Measurements from ENCODE around the gene GTF2H4.
A peak's percentile ranks its signal among the peaks of the same experiment; 100 is the strongest.

The GTF2H4 gene

DNA sequence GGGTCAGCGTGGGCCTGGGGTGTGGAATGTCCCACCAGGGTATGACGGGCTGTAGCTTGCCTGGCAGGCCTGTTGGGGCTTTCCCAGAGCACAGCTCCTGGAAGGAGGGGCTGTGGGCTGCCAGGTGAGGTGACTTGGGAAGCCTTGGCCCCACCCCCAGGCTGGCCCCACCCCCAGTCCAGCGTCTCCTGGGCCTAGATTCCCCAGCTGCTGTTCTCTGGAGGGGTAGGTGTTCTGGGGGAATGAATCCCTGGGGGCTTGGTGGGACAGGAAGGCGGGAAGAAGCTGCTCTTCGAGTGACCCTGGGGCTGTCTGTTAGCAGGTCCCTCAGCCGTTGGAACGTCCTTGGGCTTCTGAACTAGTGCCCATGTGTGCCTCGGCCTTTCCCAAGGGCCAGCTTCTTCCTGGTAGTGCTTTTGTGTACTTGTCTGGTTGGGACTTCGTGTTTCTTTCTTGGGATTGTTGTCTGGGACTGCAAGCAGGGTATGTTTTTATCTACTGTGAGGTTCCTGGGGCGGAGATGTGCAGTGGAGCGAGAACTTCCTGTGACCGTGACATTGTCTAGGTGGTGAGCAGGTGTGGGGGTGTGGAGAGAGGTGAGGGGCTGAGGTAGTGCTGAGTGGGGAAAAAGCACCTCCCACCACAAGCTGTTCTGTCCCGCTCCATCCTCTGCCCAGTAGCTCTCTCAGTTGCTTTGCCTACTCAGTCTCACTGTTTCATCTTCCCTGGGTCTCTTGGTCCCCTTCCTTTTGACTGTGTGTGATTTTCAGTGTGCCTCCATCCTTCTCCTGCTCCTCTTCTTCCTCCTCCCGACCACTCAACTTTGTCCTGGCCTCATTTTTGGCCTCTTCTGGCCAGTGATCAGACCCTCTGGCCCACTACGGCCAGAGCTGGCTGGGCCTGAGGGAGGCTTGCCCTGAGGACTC is 25.0 kb upstream of the GTF2H4 start:
- DNase-seq = no peak

DNA sequence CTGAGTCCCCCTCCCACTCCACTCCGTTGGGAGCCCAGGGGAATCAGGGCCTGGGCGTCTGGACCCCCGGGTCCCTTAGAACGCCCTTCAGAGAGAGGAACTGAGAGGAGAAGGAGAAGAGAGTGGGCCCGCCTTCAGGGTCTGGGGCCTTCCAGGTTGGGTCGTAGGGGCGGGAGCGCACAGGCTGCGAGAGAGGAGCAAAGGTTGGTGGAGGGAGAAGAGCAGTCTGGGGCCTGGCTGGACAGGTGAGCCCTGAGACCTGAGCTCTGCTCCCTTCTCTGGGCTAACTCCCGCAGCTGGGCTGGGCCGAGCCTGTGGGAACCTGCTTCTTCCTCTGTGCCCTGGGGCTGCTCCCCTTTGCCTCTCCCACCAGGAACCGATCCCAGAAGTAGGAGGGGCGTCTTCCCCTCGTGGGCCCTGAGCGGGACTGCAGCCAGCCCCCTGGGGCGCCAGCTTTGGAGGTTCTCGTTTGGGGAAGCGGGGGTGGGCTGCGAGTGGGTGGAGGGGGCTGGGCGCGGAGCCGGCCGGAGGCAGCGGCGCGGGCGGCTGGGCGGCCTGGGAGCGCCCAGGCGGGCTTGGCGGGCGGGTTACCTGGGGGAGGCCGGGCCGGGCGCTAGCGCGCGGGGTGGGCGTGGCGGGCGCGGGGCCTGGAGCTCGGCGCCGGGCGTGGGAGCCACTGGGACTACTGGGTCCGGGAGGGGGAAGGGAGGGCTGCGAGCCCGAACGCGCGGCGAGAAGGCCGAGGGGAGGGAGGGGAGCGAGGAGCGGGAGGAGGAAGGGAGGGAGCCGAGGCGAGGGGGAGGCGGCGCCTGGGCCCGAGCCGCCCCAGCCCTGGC is 24.1 kb upstream of the GTF2H4 start, which contains the start of gene DDR1:
Gene DDR1, plus strand, starts transcription at position 835 of the 836 bp plus-strand sequence. CDS start 4,211 bp downstream, outside the sequence.
- DNase-seq = peak; percentile 36

DNA sequence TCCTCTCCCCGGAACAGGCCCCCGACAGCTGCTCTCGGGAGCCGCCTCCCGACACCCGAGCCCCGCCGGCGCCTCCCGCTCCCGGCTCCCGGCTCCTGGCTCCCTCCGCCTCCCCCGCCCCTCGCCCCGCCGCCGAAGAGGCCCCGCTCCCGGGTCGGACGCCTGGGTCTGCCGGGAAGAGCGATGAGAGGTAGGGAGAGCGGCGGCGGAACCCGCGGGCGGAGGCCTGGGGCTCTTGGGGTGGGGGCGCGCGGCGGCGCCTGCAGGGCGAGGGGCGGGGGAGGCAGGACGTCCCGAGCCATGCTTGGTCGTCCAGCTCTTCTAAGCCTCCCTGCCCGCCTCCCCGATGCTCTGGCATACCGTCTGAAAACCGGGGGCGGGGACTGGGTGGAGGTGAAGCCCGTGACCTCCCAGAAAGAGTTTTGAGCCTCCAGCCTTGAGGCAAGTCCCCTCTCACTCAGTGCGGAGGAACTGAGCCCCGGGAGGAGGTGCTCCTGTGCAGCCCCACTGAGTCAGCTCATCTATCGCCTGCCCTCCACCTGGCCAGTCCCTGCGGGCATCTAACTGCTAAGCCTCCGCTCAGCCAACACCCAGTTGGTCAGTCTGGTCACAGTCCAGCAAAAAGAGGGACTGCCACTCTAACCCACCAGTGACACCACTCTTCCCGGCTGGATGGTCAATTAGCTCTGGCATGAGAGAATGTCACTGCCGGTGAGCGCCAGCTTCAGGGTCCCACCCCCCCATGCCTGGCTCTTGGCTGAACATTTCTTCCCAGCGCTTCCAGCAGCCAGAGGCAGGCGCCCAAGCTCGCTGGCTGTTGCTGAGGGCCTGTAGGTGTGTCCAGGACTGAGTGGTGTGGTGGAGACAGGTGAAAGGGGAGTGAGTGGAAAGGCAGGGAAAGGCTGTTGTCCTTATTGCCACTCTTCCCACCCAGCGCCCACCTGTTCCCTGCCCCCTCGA is 23.2 kb upstream of the GTF2H4 start:
- DNase-seq = peak; percentile 27

DNA sequence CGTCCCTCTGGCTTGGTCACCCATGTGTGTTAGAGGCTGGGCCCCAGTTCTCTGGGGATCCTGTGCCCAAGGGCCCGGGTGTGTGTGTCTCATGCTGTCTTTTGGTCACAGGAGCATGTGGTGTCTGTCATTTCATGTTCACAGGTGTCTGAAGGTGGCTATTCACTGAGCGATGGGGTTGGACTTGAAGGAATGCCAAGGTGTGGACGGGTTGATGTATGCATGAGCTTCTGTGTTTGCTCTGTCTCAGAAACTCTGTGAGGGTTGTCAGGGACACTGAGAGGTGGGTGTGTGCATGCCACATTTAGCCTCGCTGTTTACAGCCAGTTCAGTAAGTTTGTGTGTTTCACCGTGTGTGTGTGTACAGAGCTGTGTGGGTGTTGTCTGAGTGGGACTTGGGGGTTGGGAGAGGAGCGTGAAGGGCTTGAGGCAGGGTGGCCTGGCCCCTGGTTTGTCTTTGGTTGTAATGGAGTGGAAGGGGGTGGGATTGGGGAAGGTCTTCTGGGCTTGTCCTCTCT is 22.5 kb upstream of the GTF2H4 start:
- no peak for DNase-seq

DNA sequence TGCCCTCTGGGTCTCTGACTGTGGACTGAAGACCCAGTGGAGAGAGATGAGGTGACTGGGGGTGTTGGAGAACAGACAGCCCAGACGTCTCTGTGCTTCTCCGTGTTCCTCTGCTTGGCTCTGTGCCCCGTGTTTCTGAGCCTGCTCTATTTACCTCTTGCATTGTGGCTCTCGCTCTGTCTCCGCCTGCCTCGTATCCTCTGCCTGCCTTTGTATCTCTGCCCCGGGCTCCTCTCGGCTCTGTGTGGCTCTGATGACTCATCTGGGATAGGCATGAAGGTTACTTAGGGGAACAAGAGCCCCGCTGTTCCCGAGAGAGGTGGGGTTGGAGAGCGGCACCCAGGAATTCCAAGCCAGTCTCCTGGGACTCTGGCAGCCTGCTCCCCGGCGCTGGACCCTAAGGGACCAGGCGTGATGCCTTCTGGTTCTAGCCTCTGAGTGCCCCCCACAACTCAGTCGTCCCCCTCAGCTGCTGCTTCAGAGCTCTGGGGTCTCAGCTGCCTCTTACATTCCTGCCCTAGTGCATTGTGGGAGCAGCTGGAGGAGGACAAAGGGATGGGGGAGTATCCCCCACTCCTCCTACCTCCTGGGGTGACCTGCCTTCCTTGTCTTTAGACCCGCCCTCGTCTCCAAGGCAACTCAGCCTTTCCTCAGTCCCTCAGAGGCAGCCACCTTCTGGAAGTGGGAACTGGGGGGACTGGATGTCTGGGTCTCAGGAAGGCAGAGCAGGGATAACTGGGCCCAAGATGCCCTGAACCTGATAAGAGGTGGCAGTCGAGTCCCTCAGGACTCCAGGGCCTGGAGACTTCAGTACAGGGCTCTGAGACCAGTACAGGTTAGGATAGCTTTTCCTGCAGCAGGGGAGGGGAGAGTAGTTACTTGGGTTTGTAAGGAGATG is 21.8 kb upstream of the GTF2H4 start:
- DNase-seq = no peak

DNA sequence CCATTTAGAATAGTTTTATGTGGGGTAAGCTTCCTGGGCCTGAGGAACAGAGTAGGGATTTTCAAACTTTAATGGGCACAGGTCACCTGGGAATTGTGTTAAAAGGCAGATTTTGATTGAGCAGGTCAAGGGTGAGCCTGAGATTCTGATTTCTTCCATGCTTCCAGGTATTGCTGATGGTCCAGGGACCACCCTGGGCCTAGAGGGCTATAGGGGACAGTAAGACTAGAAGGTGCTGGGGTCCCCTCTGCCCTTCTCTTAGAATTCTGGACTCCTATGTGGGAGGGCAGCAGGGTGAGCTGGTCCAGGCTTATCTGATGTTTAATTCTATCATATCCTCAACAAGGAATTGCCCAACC is 21.1 kb upstream of the GTF2H4 start:
- DNase-seq = no peak

DNA sequence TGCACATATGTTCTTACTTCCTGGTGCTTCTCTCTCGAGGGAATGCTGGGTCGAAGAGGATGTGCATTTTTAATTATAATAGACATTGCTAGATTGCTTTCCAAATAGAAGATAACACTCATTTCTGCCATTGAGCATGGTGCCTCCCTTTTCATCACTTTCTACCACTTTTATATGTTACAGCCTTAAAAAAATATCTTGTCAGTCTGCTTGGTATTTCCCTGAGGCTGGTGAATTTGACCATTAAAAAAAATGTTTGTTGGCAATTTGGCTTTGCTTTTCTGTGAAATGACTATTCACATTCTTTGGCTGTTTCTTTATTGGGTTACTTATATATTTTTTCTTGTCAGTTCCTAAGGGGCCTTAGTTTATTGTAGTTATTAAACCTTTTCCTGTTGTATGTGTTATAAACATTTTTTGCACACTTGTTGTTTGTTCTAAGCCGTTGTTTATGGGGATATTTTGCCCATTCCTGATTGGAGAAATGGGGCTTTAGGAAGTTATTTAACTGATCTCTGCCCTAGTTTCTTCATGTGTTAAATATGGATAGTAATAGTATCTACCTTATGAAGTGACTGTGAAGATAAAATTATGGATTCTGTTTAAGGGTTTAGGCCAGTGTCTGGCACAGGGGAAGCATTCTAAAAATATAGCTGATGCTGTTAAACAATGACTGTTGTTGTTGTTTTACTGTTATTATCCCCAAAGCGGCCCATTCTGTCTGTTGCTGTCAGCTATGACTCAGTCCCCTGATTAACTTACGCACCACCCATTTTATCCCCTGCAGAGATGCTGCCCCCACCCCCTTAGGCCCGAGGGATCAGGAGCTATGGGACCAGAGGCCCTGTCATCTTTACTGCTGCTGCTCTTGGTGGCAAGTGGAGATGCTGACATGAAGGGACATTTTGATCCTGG is 19.8 kb upstream of the GTF2H4 start:
- no peak for DNase-seq

DNA sequence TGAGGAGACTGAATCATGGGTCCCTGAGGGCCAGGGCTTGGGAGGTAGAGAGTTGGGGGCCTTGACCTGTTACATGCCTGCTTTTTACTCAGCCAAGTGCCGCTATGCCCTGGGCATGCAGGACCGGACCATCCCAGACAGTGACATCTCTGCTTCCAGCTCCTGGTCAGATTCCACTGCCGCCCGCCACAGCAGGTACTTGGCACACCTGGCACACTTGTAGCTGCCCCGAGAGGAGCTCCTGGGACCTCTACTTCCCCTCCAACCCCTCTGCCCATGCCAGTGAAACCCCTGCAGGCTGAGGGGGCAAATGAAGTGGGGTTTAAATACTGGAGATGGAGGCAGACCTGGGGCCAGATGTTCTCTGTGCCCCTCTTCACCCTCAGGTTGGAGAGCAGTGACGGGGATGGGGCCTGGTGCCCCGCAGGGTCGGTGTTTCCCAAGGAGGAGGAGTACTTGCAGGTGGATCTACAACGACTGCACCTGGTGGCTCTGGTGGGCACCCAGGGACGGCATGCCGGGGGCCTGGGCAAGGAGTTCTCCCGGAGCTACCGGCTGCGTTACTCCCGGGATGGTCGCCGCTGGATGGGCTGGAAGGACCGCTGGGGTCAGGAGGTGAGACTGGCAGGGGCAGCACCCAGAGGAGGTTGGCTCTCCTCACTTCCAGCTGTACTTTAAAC is 19.1 kb upstream of the GTF2H4 start:
- DNase-seq = no peak

DNA sequence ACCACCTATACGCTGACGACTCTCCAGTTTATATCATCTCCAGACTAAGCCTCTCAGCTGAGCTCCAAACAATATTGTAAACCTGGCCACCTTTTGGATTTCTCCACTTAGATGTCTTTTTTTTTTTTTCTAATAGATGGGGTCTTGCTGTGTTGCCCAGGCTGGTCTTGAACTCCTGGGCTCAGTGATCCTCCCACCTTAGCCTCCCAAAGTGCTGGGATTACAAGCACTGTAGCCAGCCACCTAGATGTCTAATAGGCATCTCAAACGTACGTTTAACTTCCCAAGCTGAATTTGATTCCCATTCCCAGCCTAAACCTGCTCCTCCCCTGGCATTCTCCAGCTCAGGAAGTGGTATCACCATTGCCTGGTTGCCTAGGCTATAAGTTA is 18.5 kb upstream of the GTF2H4 start:
- no peak for DNase-seq

DNA sequence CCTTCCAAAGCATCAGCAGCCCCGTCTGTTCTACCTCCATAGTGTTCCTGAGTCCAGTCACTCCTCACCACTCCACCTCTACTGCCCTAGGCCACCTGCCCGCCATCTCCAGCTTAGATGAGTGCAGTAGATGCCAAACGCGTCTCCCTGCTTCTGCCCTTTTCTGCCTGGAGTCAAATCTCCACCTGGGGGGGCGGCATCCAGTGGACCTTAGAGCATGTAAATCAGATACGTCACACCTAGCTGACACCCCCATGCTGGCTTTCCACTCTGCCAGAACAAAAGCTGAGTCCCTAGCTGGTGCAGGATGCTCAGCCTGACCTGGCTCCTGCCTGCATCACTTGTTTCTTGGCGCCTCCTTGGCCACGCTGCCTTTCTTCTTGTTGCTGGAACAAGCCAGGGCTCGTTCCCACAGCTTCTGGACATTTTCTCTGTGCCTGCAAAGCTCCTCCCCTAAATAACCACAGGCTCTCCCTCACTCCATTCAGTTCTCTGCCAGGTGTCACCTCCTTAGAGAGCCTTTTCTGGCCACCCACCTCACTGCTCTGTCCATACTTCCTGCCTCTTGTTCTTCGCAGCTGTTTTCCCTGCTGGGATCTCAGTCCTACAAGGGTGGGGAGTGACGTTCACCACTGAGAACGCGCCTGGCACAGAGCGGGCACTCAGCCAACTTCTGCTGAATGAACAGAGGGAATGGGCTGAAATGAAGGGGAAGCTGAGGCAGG is 17.9 kb upstream of the GTF2H4 start:
- DNase-seq = no peak

DNA sequence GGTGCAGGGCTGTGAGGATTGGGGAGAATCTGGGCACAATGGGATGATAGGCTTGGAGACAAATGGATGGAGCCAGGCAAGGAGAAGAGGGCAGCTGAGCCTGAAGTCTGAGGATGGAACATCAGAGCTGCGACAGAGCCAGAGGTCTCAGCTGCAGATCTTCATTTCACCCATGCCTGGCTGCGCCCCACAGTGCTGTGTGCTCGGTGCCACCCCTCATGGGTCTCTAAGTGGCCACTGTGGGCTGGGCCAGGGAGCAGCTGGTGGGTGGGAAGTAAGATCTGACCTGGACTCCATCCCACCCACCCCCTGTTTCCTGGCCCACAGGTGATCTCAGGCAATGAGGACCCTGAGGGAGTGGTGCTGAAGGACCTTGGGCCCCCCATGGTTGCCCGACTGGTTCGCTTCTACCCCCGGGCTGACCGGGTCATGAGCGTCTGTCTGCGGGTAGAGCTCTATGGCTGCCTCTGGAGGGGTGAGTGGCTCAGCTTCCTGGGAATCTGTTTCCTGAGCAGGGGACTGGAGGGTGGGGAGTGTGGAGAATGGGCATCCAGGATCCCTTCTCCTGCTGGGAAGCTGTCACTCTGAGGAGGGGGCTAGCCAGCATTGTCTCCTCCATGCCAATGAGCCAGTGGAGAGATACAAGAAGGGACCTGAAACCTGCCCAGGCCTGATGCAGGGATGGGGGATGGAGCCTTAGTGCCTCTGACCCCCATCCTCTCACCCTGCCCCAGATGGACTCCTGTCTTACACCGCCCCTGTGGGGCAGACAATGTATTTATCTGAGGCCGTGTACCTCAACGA is 17.2 kb upstream of the GTF2H4 start:
- no peak for DNase-seq

DNA sequence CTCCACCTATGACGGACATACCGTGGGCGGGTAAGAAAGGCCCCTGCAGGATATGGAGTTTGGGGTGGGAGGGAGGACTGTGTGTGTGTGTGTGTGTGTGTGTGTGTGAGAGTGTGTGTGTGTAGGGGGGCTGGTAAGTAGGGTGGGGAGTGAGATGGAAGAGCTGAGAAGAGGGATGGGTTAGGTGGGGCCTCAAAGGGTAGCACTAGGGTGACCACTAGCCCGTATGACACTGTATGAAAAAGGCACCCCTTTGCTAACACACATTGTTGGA is 16.6 kb upstream of the GTF2H4 start:
- DNase-seq = no peak

DNA sequence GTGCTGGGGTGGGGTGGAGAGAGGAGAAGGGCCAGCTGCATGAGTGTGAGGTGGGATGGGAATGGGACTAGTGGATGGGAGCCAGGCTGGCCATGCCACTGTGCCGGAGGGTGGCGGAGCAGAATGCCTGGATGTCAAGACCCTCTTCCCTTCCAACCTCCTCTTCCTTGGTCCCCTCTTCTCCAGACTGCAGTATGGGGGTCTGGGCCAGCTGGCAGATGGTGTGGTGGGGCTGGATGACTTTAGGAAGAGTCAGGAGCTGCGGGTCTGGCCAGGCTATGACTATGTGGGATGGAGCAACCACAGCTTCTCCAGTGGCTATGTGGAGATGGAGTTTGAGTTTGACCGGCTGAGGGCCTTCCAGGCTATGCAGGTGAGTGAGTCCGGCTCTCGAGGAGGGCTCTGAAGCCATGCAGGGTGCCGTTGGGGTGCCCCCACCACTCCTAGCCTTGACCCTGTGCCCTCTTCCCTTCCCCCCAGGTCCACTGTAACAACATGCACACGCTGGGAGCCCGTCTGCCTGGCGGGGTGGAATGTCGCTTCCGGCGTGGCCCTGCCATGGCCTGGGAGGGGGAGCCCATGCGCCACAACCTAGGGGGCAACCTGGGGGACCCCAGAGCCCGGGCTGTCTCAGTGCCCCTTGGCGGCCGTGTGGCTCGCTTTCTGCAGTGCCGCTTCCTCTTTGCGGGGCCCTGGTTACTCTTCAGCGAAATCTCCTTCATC is 16.0 kb upstream of the GTF2H4 start:
- no peak for DNase-seq

DNA sequence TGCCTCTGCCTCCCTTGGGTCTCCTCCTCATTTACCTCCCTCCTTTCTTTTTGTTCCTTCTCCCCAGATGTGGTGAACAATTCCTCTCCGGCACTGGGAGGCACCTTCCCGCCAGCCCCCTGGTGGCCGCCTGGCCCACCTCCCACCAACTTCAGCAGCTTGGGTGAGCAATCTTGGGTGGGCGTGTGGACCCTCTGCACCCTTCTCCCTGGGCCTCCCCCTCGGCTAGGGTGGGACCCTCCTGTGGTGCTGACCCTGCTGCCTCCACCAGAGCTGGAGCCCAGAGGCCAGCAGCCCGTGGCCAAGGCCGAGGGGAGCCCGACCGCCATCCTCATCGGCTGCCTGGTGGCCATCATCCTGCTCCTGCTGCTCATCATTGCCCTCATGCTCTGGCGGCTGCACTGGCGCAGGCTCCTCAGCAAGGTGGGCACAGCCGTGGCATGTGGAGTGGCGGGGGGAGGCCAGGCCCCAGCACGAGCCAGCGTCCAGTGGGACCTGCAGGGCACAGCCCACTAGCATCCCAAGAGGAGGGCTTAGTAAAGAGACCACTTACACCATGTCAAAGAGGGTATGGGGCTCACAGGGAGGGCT is 14.9 kb upstream of the GTF2H4 start:
- no peak for DNase-seq

DNA sequence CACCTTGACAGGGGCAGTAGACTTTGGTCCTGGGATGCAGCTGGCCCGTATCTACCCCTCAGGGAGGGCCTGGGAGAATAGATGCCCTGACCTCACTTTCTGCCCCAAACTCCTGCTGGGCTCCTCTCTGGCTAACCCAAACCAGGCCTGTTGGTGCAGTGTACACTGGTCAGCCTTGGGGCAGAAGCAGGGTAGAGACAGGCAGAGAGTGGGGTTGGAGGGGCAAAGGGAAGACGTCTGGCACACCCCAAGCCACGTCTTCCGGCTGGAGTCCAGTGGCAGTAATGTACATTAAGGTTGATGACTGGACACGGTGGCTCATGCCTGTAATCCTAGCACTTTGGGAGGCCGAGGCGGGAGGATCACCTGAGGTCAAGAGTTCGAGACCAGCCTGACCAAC is 14.3 kb upstream of the GTF2H4 start:
- no peak for DNase-seq

DNA sequence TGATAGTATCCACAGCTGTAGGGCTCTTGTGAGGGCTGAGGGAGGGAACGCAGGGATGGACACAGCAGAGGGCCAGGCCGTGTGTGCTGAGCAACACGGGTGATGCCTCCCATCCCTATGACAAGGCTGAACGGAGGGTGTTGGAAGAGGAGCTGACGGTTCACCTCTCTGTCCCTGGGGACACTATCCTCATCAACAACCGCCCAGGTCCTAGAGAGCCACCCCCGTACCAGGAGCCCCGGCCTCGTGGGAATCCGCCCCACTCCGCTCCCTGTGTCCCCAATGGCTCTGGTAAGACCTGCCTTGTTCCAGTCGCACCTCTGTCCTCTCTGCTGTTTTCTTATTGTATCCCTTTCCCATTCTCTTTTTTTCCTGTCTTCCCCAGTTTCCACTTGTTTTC is 13.6 kb upstream of the GTF2H4 start:
- DNase-seq = no peak

DNA sequence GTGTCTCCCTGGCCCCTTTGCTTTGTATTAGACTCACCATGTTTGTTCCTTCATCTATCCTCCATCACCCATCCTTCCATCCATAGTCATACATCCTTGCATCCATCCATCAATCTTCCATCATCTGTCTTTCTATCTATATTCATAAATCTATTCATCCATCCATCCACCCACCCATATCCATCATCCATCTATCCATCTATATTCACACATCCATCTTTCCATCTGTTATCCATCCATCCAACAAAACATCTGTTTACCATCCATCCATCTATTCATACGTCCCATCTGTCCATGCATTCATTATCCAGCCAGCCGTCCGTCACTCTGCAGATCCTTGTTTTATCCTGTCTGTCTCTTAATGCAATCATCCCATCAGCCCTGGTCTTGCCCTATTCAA is 13.1 kb upstream of the GTF2H4 start:
- DNase-seq = no peak

All from activated CD4-positive, alpha-beta T cell treated with anti-CD3 and anti-CD28 coated beads, Interleukin-10, Interleukin-2, amounts not matched to agents 100 ng/mL and 50 ng/mL, durations not matched to agents 16 hours and 8 hours (primary cell).